Astrocyte (in vitro differentiated cells and primary cell): Measurements from ENCODE around the gene LIMS2. TPM values are rescaled to one million over a fixed set of nuclear protein-coding genes. Genes with fewer than 3 reads are reported as not detected.

Source experiments
- DNase-seq: peaks from one replicate; pipeline ENCODE4 v3.0.0-alpha.2; 2010; ENCODE audit warnings: low read depth
- FAIRE-seq: peaks from 2 replicates; lab custom pipeline; 2011; peaks lifted over from hg19 to GRCh38; lab: Jason Lieb, UNC
- H2AFZ ChIP-seq: 2 replicates; pipeline ENCODE4 v1.6.0; 2012; ENCODE audit warnings: low read depth, low read length, inconsistent platforms
- H3K27ac ChIP-seq: 2 replicates; pipeline ENCODE4 v1.5.1; 2011; ENCODE audit warnings: low read depth, low read length, inconsistent platforms
- H3K27me3 ChIP-seq: 2 replicates; pipeline ENCODE4 v1.6.0; 2011; ENCODE audit warnings: low read length, inconsistent platforms; ENCODE audit not compliant: insufficient read depth
- H3K36me3 ChIP-seq: 2 replicates; pipeline ENCODE4 v1.5.1; 2011; ENCODE audit warnings: low read length, inconsistent platforms; ENCODE audit not compliant: insufficient read depth
- H3K4me1 ChIP-seq: 2 replicates; pipeline ENCODE4 v1.5.1; 2011; ENCODE audit warnings: low read length, inconsistent platforms; ENCODE audit not compliant: insufficient read depth
- H3K4me2 ChIP-seq: 2 replicates; pipeline ENCODE4 v1.6.0; 2012; ENCODE audit warnings: low read length, inconsistent platforms
- H3K4me3 ChIP-seq: 2 replicates; pipeline ENCODE4 v1.5.1; 2011; ENCODE audit warnings: low read depth, mild to moderate bottlenecking, low read length, inconsistent platforms; ENCODE audit not compliant: insufficient read depth
- H3K79me2 ChIP-seq: 2 replicates; pipeline ENCODE4 v1.6.0; 2012; ENCODE audit warnings: mild to moderate bottlenecking, low read length, inconsistent platforms; ENCODE audit not compliant: insufficient read depth
- H3K9ac ChIP-seq: 2 replicates; pipeline ENCODE4 v1.6.0; 2012; ENCODE audit warnings: mild to moderate bottlenecking, low read length, inconsistent platforms
- H3K9me3 ChIP-seq: 2 replicates; pipeline ENCODE4 v1.5.1; 2012; ENCODE audit warnings: low read depth, mild to moderate bottlenecking, low read length, inconsistent platforms; ENCODE audit not compliant: insufficient read depth
- H4K20me1 ChIP-seq: 2 replicates; pipeline ENCODE4 v1.6.0; 2012; ENCODE audit warnings: low read length, inconsistent platforms; ENCODE audit not compliant: insufficient read depth
- H3K27ac Mint-ChIP-seq: one replicate; pipeline ENCODE4 v1.8.0; 2021; ENCODE audit warnings: mild to moderate bottlenecking, mixed read lengths; ENCODE audit not compliant: unreplicated experiment
- H3K27me3 Mint-ChIP-seq: one replicate; pipeline ENCODE4 v1.8.0; 2021; ENCODE audit warnings: low read depth, mixed read lengths; ENCODE audit not compliant: unreplicated experiment
- H3K36me3 Mint-ChIP-seq: one replicate; pipeline ENCODE4 v1.8.0; 2021; ENCODE audit warnings: low read depth, mixed read lengths; ENCODE audit not compliant: unreplicated experiment
- H3K4me1 Mint-ChIP-seq: one replicate; pipeline ENCODE4 v1.8.0; 2021; ENCODE audit warnings: low read depth, mixed read lengths; ENCODE audit not compliant: unreplicated experiment
- H3K4me3 Mint-ChIP-seq: one replicate; pipeline ENCODE4 v1.8.0; 2021; ENCODE audit warnings: mild to moderate bottlenecking, moderate library complexity, mixed read lengths; ENCODE audit not compliant: unreplicated experiment
- H3K9me3 Mint-ChIP-seq: one replicate; pipeline ENCODE4 v1.8.0; 2021; ENCODE audit warnings: mild to moderate bottlenecking, mixed read lengths; ENCODE audit not compliant: unreplicated experiment
- CTCF ChIP-seq: IDR thresholded peaks from 2 replicates; pipeline ENCODE4 v1.5.1; 2011; ENCODE audit warnings: low read depth, mild to moderate bottlenecking, inconsistent platforms, low read length, moderate library complexity; ENCODE audit not compliant: insufficient read depth
- EZH2 ChIP-seq: IDR thresholded peaks from 2 replicates; pipeline ENCODE4 v1.6.1; 2012; ENCODE audit warnings: mild to moderate bottlenecking, low read length, inconsistent platforms; ENCODE audit not compliant: insufficient read depth
- total RNA-seq: library from RNA; stranded (reverse); gene quantifications from 2 replicates; pipeline ENCODE4 v1.2.1, GENCODE V29; 2021

The LIMS2 gene
- total RNA-seq, 1 donor from 2014 or later = 73.3 TPM

- H3K27me3 ChIP-seq = no peaks in the 10 kb centered on the region
- no peak overlapping the region for H3K4me2 ChIP-seq
- Mint-ChIP-seq H3K4me3 (no peak overlapping the region), H3K27me3 (peaks cover 17% of the 10 kb centered on the region), H3K4me1 (peaks cover 15% of the 10 kb centered on the region), H3K9me3 (peaks cover 23% of the 10 kb centered on the region), H3K36me3 (peaks cover 2% of the 10 kb centered on the region), H3K27ac (no peak overlapping the region)
- H3K4me3 ChIP-seq = no peak overlapping the region
- H4K20me1 ChIP-seq = no peaks in the 10 kb centered on the region
- peaks cover 9% of the 10 kb centered on the region for H3K9me3 ChIP-seq
- no peak for FAIRE-seq
- no peaks in the 10 kb centered on the region for H3K36me3 ChIP-seq
- TF ChIP-seq EZH2 (no peak), CTCF (no peak)
- H3K79me2 ChIP-seq = no peaks in the 10 kb centered on the region
- no peaks in the 10 kb centered on the region for H3K4me1 ChIP-seq
- H3K9ac ChIP-seq = no peak overlapping the region
- H2AFZ ChIP-seq = no peak overlapping the region
- DNase-seq = no peak
- H3K27ac ChIP-seq = no peak overlapping the region
Observed at GRCh38 chr2:127612111-127612822, 63.1 kb downstream of the LIMS2 start.

GRCh38 chr2:127611076-127611925, 64.0 kb downstream of the LIMS2 start:
- Histone ChIP-seq H3K79me2 (no peaks in the 10 kb centered on the region), H3K27me3 (no peaks in the 10 kb centered on the region), H3K27ac (no peak overlapping the region), H3K9me3 (peaks cover 9% of the 10 kb centered on the region), H3K4me2 (no peak overlapping the region), H3K4me1 (no peaks in the 10 kb centered on the region), H3K36me3 (no peaks in the 10 kb centered on the region), H3K4me3 (no peak overlapping the region), H2AFZ (no peak overlapping the region), H4K20me1 (no peaks in the 10 kb centered on the region), H3K9ac (no peak overlapping the region)
- H3K27me3 Mint-ChIP-seq = peaks cover 17% of the 10 kb centered on the region
- H3K9me3 Mint-ChIP-seq = peaks cover 23% of the 10 kb centered on the region
- TF ChIP-seq CTCF (no peak), EZH2 (no peak)
- FAIRE-seq = no peak
- H3K4me3 Mint-ChIP-seq = no peak overlapping the region
- DNase-seq = no peak
- H3K27ac Mint-ChIP-seq = no peak overlapping the region
- peaks cover 2% of the 10 kb centered on the region for H3K36me3 Mint-ChIP-seq
- peaks cover 13% of the 10 kb centered on the region for H3K4me1 Mint-ChIP-seq
